H9 (cell line): ENCODE measurements around the gene SRF. TPM values are rescaled to one million over a fixed set of nuclear protein-coding genes. Genes with fewer than 3 reads are reported as not detected.

ENCODE experiments used
- DNase-seq: peaks from one replicate; pipeline ENCODE4 v3.0.0-alpha.2; 2017
- H2AFZ ChIP-seq: one replicate; pipeline ENCODE4 v1.6.1; 2013; ENCODE audit warnings: mild to moderate bottlenecking, low read length, control low read depth, moderate library complexity
- H2AK5ac ChIP-seq: 2 replicates; pipeline ENCODE4 v1.6.1; 2013; ENCODE audit warnings: low read length, control low read depth, mixed read lengths; ENCODE audit not compliant: insufficient read length
- H2BK120ac ChIP-seq: one replicate; pipeline ENCODE4 v1.6.1; 2013; ENCODE audit warnings: low read depth, mild to moderate bottlenecking, low read length, control low read depth, inconsistent platforms; ENCODE audit not compliant: poor library complexity, severe bottlenecking
- H2BK12ac ChIP-seq: 2 replicates; pipeline ENCODE4 v1.6.1; 2013; ENCODE audit warnings: low read length, control low read depth, mixed read lengths, low read depth; ENCODE audit not compliant: insufficient read length
- H2BK15ac ChIP-seq: 2 replicates; pipeline ENCODE4 v1.6.1; 2013; ENCODE audit warnings: low read depth, low read length, control low read depth
- H2BK20ac ChIP-seq: one replicate; pipeline ENCODE4 v1.6.1; 2013; ENCODE audit warnings: low read depth, mild to moderate bottlenecking, low read length, control low read depth, inconsistent platforms; ENCODE audit not compliant: poor library complexity, severe bottlenecking
- H2BK5ac ChIP-seq: 2 replicates; pipeline ENCODE4 v1.6.1; 2013; ENCODE audit warnings: low read length, control low read depth, mixed read lengths; ENCODE audit not compliant: insufficient read length
- H3K14ac ChIP-seq: 2 replicates; pipeline ENCODE4 v1.6.1; 2013; ENCODE audit warnings: low read length, control low read depth; ENCODE audit not compliant: insufficient read depth
- H3K18ac ChIP-seq: 2 replicates; pipeline ENCODE4 v1.6.1; 2013; ENCODE audit warnings: low read depth, mild to moderate bottlenecking, mixed read lengths, low read length, control low read depth; ENCODE audit not compliant: insufficient read length
- H3K23ac ChIP-seq: 2 replicates; pipeline ENCODE4 v1.6.1; 2013; ENCODE audit warnings: low read length, control low read depth, mixed read lengths, low read depth; ENCODE audit not compliant: insufficient read length
- H3K23me2 ChIP-seq: 2 replicates; pipeline ENCODE4 v1.6.1; 2013; ENCODE audit warnings: low read depth, mild to moderate bottlenecking, mixed read lengths, low read length, control low read depth; ENCODE audit not compliant: insufficient read length, poor library complexity, severe bottlenecking
- H3K27ac ChIP-seq: 2 replicates; pipeline ENCODE4 v1.5.1; 2013; ENCODE audit warnings: low read length, control low read depth, mixed read lengths, low read depth; ENCODE audit not compliant: insufficient read length
- H3K27me3 ChIP-seq: 2 replicates; pipeline ENCODE4 v1.6.1; 2013; ENCODE audit warnings: low read length, control low read depth, inconsistent platforms; ENCODE audit not compliant: insufficient read depth
- H3K4ac ChIP-seq: 2 replicates; pipeline ENCODE4 v1.6.1; 2013; ENCODE audit warnings: low read depth, mild to moderate bottlenecking, control low read depth, inconsistent platforms, low read length, moderate library complexity
- H3K4me1 ChIP-seq: 2 replicates; pipeline ENCODE4 v1.6.1; 2013; ENCODE audit warnings: low read length, control low read depth, inconsistent platforms; ENCODE audit not compliant: insufficient read depth
- H3K4me2 ChIP-seq: 2 replicates; pipeline ENCODE4 v1.6.1; 2013; ENCODE audit warnings: low read length, control low read depth, mixed read lengths; ENCODE audit not compliant: insufficient read length, insufficient read depth
- H3K56ac ChIP-seq: 2 replicates; pipeline ENCODE4 v1.6.1; 2013; ENCODE audit warnings: low read depth, mild to moderate bottlenecking, mixed read lengths, low read length, control low read depth; ENCODE audit not compliant: insufficient read length
- H3K79me1 ChIP-seq: 2 replicates; pipeline ENCODE4 v1.6.1; 2013; ENCODE audit warnings: low read depth, mild to moderate bottlenecking, moderate library complexity, low read length, control low read depth, inconsistent platforms; ENCODE audit not compliant: insufficient read depth, poor library complexity, severe bottlenecking
- H3K79me2 ChIP-seq: 2 replicates; pipeline ENCODE4 v1.6.1; 2013; ENCODE audit warnings: low read length, control low read depth, inconsistent platforms; ENCODE audit not compliant: insufficient read depth
- H3K9ac ChIP-seq: 2 replicates; pipeline ENCODE4 v1.6.1; 2013; ENCODE audit warnings: low read length, control low read depth, mixed read lengths; ENCODE audit not compliant: insufficient read length; ENCODE audit errors: extremely low read depth
- H3K9me3 ChIP-seq: one replicate; pipeline ENCODE4 v1.6.1; 2013; ENCODE audit warnings: low read depth, low read length, inconsistent platforms; ENCODE audit not compliant: control insufficient read depth
- H3T11ph ChIP-seq: one replicate; pipeline ENCODE4 v1.6.1; 2013; ENCODE audit warnings: mild to moderate bottlenecking, low read length, control low read depth, inconsistent platforms
- H4K20me1 ChIP-seq: one replicate; pipeline ENCODE4 v1.6.1; 2013; ENCODE audit not compliant: control insufficient read depth, insufficient read length, insufficient read depth
- H4K5ac ChIP-seq: 2 replicates; pipeline ENCODE4 v1.6.1; 2013; ENCODE audit warnings: low read depth, mild to moderate bottlenecking, mixed read lengths, low read length, control low read depth; ENCODE audit not compliant: insufficient read length
- H4K8ac ChIP-seq: replicated peaks from 2 replicates; pipeline ENCODE4 v1.6.1; 2013; ENCODE audit warnings: low read length, control low read depth, mixed read lengths, low read depth; ENCODE audit not compliant: insufficient read length
- H4K91ac ChIP-seq: 2 replicates; pipeline ENCODE4 v1.6.1; 2013; ENCODE audit warnings: low read depth, mild to moderate bottlenecking, moderate library complexity, mixed read lengths, low read length, control low read depth; ENCODE audit not compliant: insufficient read length
- H3K27ac Mint-ChIP-seq, 3 experiments: 2 replicates in 2 of 3; 3 replicates in 1 of 3; pipeline ENCODE4 v1.8.0; 2020 to 2021; ENCODE audit warnings: mixed read lengths in 3 of 3, mild to moderate bottlenecking in 1 of 3, moderate library complexity in 1 of 3
- H3K27me3 Mint-ChIP-seq: 2 replicates; pipeline ENCODE4 v1.8.0; 2021; ENCODE audit warnings: low read depth, mild to moderate bottlenecking, moderate library complexity, mixed read lengths
- H3K36me3 Mint-ChIP-seq, 3 experiments: 2 replicates in 2 of 3; 3 replicates in 1 of 3; pipeline ENCODE4 v1.8.0; 2020 to 2021; ENCODE audit warnings: low read depth in 3 of 3, mixed read lengths in 3 of 3; ENCODE audit not compliant: insufficient read depth in 1 of 3
- H3K4me1 Mint-ChIP-seq, 2 experiments: 2 replicates each; pipeline ENCODE4 v1.8.0; 2020; ENCODE audit warnings: mixed read lengths in 2 of 2
- H3K4me3 Mint-ChIP-seq, 2 experiments: 2 replicates in 1 of 2; 3 replicates in 1 of 2; pipeline ENCODE4 v1.8.0; 2020 to 2021; ENCODE audit warnings: mild to moderate bottlenecking in 2 of 2, mixed read lengths in 2 of 2, moderate library complexity in 1 of 2
- H3K9me3 Mint-ChIP-seq, 2 experiments: 2 replicates in 1 of 2; 3 replicates in 1 of 2; pipeline ENCODE4 v1.8.0; 2020; ENCODE audit warnings: mild to moderate bottlenecking in 2 of 2, mixed read lengths in 2 of 2, moderate library complexity in 1 of 2
- WGBS: extraction: QIAGEN DNeasy Blood & Tissue Kit; methylation state at CpG from one replicate; pipeline ENCODE4 v1.1.7; 2013; ENCODE audit warnings: missing lambda C conversion rate, low lambda C conversion rate, mixed read lengths; ENCODE audit not compliant: insufficient read length; ENCODE audit errors: extremely low coverage; 5-methylcytosine and 5-hydroxymethylcytosine counted together
- total RNA-seq: library from RNA; stranded (reverse); gene quantifications from 2 replicates; pipeline ENCODE4 v1.2.1, GENCODE V29; 2021
- TF ChIP-seq, protein P1 (sequence below): fragments of 200-600 bp; sonication (generic); conservative IDR thresholded peaks from 3 replicates; pipeline ENCODE4 v1.8.0; 2021; ENCODE audit warnings: antibody characterized with exemption, mild to moderate bottlenecking

The SRF gene
- total RNA-seq, 1 experiment from 2014 or later, result 57.5 TPM

DNA sequence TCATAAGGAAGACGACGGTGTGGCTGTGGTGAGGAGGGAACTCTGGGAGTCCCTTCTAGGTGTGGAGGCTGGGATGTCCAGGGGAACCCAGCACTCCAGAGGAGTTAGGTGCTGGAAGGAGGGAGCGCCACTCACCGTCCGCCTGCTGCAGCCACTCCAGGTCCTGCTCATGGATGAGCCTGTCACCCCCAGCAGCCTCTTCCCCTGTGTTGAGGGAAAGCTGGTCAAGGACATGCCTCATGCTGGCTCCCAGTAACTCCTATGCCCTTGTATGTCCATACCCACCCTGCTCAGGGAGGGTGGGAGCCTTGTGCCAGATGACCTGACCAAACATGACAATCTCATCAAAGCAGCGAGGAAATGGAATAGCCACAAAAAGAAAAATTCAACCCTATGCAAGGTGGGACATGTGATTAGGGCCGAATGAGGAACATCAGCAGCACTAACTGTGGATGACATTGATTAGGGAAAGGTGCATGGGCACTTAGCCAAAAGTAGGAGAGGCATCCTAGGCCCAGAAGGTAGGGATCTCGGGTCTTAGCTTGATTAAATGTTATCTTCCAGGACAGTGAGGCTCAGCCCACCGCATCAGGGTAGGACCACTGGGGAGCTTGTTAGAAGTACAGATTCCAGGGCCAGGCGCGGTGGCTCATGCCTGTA is 55.3 kb downstream of the SRF start:
- Histone ChIP-seq H3K27ac (no peak overlapping the region), H2AK5ac (no peak overlapping the region), H4K91ac (no peak overlapping the region), H2BK12ac (no peak overlapping the region), H3K27me3 (peaks cover 6% of the 10 kb centered on the region; the same call in 1 of the 2 replicates), H3K14ac (no peak overlapping the region), H2BK5ac (no peak overlapping the region), H4K8ac (no peak overlapping the region), H3K79me1 (no peaks in the 10 kb centered on the region), H3K4ac (no peak overlapping the region), H3K18ac (no peak overlapping the region), H2BK20ac (no peak overlapping the region), H3K4me1 (0 out of 2 replicates have a peak, but pooled peaks cover 3% of the 10 kb centered on the region), H3K4me2 (no peak overlapping the region), H2BK120ac (no peak overlapping the region), H3K56ac (no peak overlapping the region), H4K5ac (no peak overlapping the region), H3K23me2 (no peaks in the 10 kb centered on the region), H3T11ph (no peak overlapping the region), H2AFZ (no peak overlapping the region), H3K23ac (no peak overlapping the region), H3K9me3 (no peaks in the 10 kb centered on the region), H3K79me2 (no peaks in the 10 kb centered on the region), H4K20me1 (no peaks in the 10 kb centered on the region), H3K9ac (no peak overlapping the region), H2BK15ac (no peak overlapping the region)
- Mint-ChIP-seq H3K4me1 (peaks cover 11 to 19% of the 10 kb centered on the region in 2 experiments), H3K4me3 (no peak overlapping the region; a peak in 1 of 5 replicates), H3K27me3 (peaks cover 22% of the 10 kb centered on the region), H3K27ac (no peak overlapping the region), H3K36me3 (peaks cover 9 to 36% (median 19%) of the 10 kb centered on the region in 3 experiments), H3K9me3 (no peaks in the 10 kb centered on the region)
- DNase-seq, result no peak
- TF ChIP-seq, protein P1, sequence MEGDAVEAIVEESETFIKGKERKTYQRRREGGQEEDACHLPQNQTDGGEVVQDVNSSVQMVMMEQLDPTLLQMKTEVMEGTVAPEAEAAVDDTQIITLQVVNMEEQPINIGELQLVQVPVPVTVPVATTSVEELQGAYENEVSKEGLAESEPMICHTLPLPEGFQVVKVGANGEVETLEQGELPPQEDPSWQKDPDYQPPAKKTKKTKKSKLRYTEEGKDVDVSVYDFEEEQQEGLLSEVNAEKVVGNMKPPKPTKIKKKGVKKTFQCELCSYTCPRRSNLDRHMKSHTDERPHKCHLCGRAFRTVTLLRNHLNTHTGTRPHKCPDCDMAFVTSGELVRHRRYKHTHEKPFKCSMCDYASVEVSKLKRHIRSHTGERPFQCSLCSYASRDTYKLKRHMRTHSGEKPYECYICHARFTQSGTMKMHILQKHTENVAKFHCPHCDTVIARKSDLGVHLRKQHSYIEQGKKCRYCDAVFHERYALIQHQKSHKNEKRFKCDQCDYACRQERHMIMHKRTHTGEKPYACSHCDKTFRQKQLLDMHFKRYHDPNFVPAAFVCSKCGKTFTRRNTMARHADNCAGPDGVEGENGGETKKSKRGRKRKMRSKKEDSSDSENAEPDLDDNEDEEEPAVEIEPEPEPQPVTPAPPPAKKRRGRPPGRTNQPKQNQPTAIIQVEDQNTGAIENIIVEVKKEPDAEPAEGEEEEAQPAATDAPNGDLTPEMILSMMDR, result no peak
- WGBS, result no CpG with 5 or more reads among the region's 11 CpGs
